Measurements from ENCODE around the gene OMP.

Gene OMP

DNA sequence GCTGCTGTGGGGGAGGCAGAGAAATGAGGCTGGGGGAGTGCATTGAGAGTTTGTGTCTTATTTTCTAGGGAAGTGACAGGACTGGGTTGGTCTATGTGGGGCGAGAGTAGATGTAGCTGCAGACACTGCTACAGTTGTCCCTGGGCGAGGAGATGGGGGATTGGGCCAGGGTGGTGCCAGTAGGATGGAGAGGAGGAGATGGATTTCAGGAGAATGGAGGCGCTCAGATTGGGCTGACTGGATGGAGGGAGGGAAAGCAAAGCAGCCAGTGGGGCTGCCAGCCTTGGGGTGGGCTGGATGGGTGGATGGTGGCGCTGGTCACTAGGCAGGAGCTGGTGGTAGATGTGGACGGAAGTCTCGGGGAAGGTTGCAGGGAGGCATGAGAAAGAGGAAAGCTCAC is 9.3 kb downstream of the OMP start:
- Histone ChIP-seq H3K9me3 (no peaks in the 10 kb centered on the region), H3K4me1 (no peaks in the 10 kb centered on the region), H3K27me3 (ENCODE audit: low read depth) (no peaks in the 10 kb centered on the region), H3K36me3 (replicated peaks) (no peaks in the 10 kb centered on the region), H3K4me3 (no peak overlapping the region)
- in situ Hi-C loops (cut with MboI; ENCODE audit: low sequenced_read_pairs), result no loop called here
- no peak for DNase-seq (ENCODE audit: low spot score in 2 of 2)

DNA sequence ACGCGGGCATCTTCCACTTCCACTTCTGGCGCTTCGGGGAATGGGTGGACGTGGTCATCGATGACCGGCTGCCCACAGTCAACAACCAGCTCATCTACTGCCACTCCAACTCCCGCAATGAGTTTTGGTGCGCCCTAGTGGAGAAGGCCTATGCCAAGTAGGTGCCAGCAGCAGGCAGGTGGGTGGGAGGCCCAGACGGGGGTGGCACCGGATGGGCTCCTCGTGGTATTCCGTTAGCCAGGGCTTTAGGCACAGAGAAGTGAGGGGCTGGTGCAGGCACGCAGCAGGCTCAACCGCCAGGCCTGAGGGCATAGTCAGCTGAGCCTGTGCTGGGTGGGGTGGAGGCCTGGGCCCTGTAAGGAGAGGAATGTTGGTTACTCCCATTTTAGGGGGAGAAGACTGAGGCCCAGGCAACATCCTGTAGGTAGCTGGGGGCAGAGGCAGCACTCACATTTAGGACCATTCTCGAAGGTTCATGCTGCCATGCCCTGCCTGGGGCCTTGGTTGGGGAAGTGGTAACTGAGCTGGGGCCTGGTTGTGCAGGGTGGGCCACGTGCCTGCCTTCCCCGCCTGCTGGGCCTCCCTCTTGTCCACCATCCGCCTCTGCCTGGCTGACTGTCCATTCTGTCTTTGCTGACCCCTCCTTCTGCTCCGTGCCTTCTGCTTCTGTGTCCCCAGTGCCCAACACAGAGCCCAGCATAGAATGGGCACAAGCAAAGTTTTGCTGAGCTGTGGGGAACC is 10.2 kb downstream of the OMP start:
- Histone ChIP-seq H3K27me3 (ENCODE audit: low read depth) (no peaks in the 10 kb centered on the region), H3K4me1 (no peaks in the 10 kb centered on the region), H3K9me3 (no peaks in the 10 kb centered on the region), H3K4me3 (no peak overlapping the region), H3K36me3 (replicated peaks) (no peaks in the 10 kb centered on the region)
- in situ Hi-C loops (cut with MboI; ENCODE audit: low sequenced_read_pairs), result no loop called here
- no peak for DNase-seq (ENCODE audit: low spot score in 2 of 2)

DNA sequence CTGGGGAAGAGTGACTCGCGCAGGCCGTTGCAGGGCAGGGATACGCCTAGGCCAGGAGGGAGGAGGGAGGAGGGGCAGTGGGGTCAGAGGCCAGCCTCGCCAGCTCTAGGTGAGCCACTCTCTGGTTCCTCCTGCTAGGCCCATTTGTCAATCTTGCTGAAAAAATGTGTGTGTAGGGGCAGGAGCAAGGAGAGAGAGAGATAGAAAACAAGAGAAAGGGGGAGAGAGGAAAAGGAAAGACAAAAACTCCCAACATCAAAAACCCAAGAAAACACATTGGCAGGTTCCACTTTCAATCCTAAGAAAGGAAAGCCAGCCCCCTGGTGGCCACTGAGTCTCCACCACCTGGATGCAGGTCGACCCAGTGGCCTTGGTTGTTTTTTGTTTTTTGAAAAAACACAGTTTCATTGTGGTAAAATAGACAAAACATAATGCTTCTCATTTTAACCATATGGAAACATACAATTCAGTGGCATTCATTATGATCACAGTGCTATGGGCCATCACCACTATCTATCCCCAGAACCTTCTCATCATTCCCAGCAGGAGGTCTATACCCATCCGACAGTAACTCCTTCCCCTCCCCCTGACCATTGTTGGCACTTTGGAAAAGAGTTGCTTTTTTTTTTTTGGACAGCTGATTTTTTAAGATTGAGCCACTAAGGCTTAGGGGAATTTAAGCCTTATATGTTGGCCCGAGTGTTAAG is 10.9 kb downstream of the OMP start:
- DNase-seq (ENCODE audit: low spot score in 2 of 2), result peak in 1 of 2 experiments; percentile 66
- H3K27me3 ChIP-seq (ENCODE audit: low read depth), result no peaks in the 10 kb centered on the region
- H3K4me1 ChIP-seq, result no peaks in the 10 kb centered on the region
- no peaks in the 10 kb centered on the region for H3K9me3 ChIP-seq
- H3K4me3 ChIP-seq, result no peak overlapping the region
- H3K36me3 ChIP-seq (replicated peaks), result no peaks in the 10 kb centered on the region
- in situ Hi-C loops (cut with MboI; ENCODE audit: low sequenced_read_pairs), result no loop called here

DNA sequence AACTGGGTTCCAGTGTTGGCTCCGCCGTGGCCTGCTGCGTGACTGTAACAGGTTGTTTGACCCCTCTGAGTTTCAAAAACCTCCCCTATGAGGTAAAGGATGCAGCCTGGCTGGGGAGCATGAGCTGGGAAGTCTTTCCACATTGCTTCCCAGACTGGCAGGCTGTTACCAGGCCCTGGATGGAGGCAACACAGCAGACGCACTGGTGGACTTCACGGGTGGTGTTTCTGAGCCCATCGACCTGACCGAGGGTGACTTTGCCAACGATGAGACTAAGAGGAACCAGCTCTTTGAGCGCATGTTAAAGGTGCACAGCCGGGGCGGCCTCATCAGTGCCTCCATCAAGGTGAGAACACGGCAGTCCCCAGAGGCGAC is 11.4 kb downstream of the OMP start:
- Histone ChIP-seq H3K36me3 (replicated peaks) (no peaks in the 10 kb centered on the region), H3K4me1 (no peaks in the 10 kb centered on the region), H3K4me3 (no peak overlapping the region), H3K9me3 (no peaks in the 10 kb centered on the region), H3K27me3 (ENCODE audit: low read depth) (no peaks in the 10 kb centered on the region)
- DNase-seq (ENCODE audit: low spot score in 2 of 2), result no peak
- in situ Hi-C loops (cut with MboI; ENCODE audit: low sequenced_read_pairs), result no loop called here

DNA sequence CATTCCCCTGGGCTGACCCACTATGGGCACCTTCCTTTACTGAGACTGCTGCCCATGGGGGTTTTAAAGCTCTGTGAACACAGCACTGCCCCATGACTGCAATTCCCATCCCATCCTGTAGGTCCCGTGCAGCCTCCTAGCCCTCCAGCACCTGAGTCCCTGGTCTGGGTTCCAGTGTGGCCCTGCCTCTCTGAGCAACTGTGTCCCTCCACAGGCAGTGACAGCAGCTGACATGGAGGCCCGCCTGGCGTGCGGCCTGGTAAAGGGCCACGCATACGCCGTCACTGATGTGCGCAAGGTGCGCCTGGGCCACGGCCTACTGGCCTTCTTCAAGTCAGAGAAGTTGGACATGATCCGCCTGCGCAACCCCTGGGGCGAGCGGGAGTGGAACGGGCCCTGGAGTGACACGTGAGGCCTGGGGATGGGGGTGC is 12.6 kb downstream of the OMP start:
- peak in 1 of 2 experiments; percentile 33 for DNase-seq (ENCODE audit: low spot score in 2 of 2)
- in situ Hi-C loops (cut with MboI; ENCODE audit: low sequenced_read_pairs), result no loop called here
- no peaks in the 10 kb centered on the region for H3K9me3 ChIP-seq
- H3K36me3 ChIP-seq (replicated peaks), result no peaks in the 10 kb centered on the region
- no peaks in the 10 kb centered on the region for H3K27me3 ChIP-seq (ENCODE audit: low read depth)
- no peaks in the 10 kb centered on the region for H3K4me1 ChIP-seq
- H3K4me3 ChIP-seq, result no peak overlapping the region

DNA sequence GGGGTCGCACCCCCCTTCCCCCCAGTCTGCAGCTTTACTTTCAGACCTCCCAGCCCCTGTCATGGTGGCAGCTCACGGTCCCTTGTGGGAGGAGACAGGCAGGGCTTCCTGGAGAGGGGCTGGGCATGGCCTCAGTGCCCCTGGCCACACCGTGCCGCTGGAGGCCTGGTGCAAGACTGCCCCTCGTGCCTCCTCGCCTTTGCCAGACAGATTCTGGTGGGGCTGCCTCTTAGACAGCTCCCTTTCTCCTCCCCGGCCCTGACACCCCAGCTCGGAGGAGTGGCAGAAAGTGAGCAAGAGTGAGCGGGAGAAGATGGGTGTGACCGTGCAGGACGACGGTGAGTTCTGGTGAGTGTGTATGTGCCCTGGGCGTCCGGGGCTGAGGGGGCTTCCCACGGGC is 13.3 kb downstream of the OMP start:
- Histone ChIP-seq H3K9me3 (no peaks in the 10 kb centered on the region), H3K27me3 (ENCODE audit: low read depth) (no peaks in the 10 kb centered on the region), H3K4me1 (no peaks in the 10 kb centered on the region), H3K4me3 (no peak overlapping the region), H3K36me3 (replicated peaks) (no peaks in the 10 kb centered on the region)
- in situ Hi-C loops (cut with MboI; ENCODE audit: low sequenced_read_pairs), result no loop called here
- DNase-seq (ENCODE audit: low spot score in 2 of 2), result no peak

DNA sequence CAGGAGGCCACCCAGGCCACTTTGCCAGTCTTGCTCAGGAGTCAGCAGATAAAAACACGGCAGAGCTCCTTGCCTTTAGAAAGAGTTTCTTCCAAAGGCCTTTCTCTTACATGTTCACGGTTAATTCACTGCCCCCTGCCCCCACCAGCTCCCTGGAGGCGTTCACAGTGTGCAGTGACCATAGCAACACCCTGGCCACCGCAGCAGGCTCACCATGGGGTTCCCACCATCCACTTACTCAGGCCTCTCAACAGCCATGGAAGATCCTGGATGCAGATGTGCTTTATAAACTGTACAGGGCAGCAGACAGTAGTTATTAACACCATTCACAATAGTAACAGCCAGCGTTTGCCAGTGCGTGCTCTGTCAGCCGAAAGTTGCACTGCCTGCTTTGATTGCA is 14.9 kb downstream of the OMP start:
- in situ Hi-C loops (cut with MboI; ENCODE audit: low sequenced_read_pairs), result no loop called here
- H3K9me3 ChIP-seq, result no peaks in the 10 kb centered on the region
- DNase-seq (ENCODE audit: low spot score in 2 of 2), result no peak

DNA sequence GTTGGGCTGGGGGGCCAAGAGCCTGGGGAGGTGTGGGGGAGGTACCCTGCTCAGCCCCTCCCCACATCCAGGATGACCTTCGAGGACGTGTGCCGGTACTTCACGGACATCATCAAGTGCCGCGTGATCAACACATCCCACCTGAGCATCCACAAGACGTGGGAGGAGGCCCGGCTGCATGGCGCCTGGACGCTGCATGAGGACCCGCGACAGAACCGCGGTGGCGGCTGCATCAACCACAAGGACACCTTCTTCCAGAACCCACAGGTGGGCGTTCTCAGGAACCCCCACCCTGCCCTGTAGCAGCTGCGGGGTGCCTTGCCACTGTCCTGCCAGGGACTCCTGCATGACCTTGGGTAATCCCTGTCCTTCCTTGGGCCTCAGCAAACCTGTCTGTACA is 15.4 kb downstream of the OMP start:
- Histone ChIP-seq H3K4me1 (no peaks in the 10 kb centered on the region), H3K9me3 (no peaks in the 10 kb centered on the region), H3K4me3 (no peak overlapping the region), H3K36me3 (replicated peaks) (no peaks in the 10 kb centered on the region), H3K27me3 (ENCODE audit: low read depth) (no peaks in the 10 kb centered on the region)
- in situ Hi-C loops (cut with MboI; ENCODE audit: low sequenced_read_pairs), result no loop called here
- DNase-seq (ENCODE audit: low spot score in 2 of 2), result no peak

More for the DNA sequence above, 14.9 kb downstream of the OMP start:
- Histone ChIP-seq H3K4me3 (no peak overlapping the region), H3K4me1 (no peaks in the 10 kb centered on the region), H3K27me3 (ENCODE audit: low read depth) (no peaks in the 10 kb centered on the region), H3K36me3 (replicated peaks) (no peaks in the 10 kb centered on the region)

DNA sequence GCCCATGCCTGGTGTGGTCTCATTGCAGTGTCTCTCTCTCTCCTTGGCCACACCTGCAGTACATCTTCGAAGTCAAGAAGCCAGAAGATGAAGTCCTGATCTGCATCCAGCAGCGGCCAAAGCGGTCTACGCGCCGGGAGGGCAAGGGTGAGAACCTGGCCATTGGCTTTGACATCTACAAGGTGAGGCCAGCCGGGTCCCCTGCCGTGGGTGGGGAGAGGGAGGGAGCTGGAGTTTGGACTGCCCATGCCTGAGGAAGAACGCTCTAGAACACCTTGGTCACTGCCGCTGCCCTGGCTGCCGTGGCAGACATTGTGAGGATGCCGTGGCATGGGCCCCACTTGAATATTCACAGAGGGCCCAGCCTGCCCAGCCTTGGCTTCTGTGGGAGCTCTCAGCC is 16.3 kb downstream of the OMP start:
- no peaks in the 10 kb centered on the region for H3K27me3 ChIP-seq (ENCODE audit: low read depth)
- H3K36me3 ChIP-seq (replicated peaks), result no peaks in the 10 kb centered on the region
- DNase-seq (ENCODE audit: low spot score in 2 of 2), result no peak
- in situ Hi-C loops (cut with MboI; ENCODE audit: low sequenced_read_pairs), result no loop called here
- no peaks in the 10 kb centered on the region for H3K4me1 ChIP-seq
- no peak overlapping the region for H3K4me3 ChIP-seq
- no peaks in the 10 kb centered on the region for H3K9me3 ChIP-seq

DNA sequence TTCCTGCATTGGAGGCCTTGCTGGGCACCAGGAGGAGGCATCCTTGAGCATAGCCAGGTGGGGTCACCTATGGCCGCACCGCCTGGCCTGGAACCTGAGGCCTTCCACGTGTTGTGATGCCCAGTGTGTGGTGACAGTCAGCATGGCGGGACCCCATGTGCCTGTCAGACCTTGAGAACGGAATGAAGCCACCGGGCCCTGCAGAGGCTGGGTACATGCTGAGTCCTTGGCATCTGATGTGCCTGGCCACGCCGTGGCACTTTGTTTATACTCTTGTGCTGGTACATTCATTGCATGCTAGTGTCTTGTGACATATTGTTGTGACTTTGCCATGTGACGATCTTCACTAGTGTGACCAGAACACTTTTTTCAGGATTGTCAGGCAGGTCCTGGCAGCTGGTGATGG is 16.9 kb downstream of the OMP start:
- Histone ChIP-seq H3K4me3 (no peak overlapping the region), H3K9me3 (no peaks in the 10 kb centered on the region), H3K36me3 (replicated peaks) (no peaks in the 10 kb centered on the region), H3K4me1 (no peaks in the 10 kb centered on the region), H3K27me3 (ENCODE audit: low read depth) (no peaks in the 10 kb centered on the region)
- in situ Hi-C loops (cut with MboI; ENCODE audit: low sequenced_read_pairs), result no loop called here
- no peak for DNase-seq (ENCODE audit: low spot score in 2 of 2)

DNA sequence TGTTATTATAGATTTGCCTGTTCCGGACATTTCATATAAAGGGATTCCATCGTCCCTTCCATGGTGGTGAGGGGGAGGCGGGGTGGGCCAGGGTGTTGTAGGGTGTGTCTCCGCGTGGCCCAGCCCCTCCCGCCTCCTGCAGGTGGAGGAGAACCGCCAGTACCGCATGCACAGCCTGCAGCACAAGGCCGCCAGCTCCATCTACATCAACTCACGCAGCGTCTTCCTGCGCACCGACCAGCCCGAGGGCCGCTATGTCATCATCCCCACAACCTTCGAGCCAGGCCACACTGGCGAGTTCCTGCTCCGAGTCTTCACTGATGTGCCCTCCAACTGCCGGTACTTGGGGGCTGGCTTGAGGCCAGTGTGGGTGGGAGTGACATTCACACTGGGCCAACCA is 17.9 kb downstream of the OMP start:
- Histone ChIP-seq H3K4me1 (no peaks in the 10 kb centered on the region), H3K36me3 (replicated peaks) (no peaks in the 10 kb centered on the region), H3K27me3 (ENCODE audit: low read depth) (no peaks in the 10 kb centered on the region), H3K4me3 (no peak overlapping the region), H3K9me3 (no peaks in the 10 kb centered on the region)
- in situ Hi-C loops (cut with MboI; ENCODE audit: low sequenced_read_pairs), result no loop called here
- no peak for DNase-seq (ENCODE audit: low spot score in 2 of 2)

DNA sequence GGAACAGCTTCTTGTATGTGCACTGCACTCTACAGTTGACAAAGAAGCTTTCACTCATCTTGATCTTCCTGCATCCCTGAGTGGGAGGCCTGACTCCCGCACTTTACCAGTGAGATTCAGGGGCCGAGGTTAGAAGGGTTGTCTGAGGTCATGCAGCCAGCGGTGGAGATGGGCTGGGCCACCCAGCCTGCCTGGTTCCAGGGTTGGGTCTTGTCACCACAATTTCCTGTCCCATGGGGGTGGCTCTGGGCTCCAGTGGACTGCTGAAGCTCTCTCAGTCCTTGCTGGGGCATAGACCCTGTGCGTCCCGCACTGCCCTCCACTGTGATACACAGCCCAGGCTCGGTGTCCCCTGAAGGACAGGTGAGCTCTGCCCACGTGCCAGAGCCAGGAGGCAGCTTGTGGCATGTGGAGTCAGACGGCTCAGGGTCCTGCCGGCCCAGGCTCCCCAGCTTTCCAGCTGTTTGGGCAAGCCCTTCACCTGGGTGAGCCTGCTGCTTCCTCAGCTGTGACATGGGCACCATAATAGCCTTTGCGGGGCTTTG is 18.5 kb downstream of the OMP start:
- H3K4me1 ChIP-seq, result no peaks in the 10 kb centered on the region
- in situ Hi-C loops (cut with MboI; ENCODE audit: low sequenced_read_pairs), result no loop called here
- no peak for DNase-seq (ENCODE audit: low spot score in 2 of 2)
- no peak overlapping the region for H3K4me3 ChIP-seq
- no peaks in the 10 kb centered on the region for H3K36me3 ChIP-seq (replicated peaks)
- H3K27me3 ChIP-seq (ENCODE audit: low read depth), result no peaks in the 10 kb centered on the region
- H3K9me3 ChIP-seq, result no peaks in the 10 kb centered on the region

DNA sequence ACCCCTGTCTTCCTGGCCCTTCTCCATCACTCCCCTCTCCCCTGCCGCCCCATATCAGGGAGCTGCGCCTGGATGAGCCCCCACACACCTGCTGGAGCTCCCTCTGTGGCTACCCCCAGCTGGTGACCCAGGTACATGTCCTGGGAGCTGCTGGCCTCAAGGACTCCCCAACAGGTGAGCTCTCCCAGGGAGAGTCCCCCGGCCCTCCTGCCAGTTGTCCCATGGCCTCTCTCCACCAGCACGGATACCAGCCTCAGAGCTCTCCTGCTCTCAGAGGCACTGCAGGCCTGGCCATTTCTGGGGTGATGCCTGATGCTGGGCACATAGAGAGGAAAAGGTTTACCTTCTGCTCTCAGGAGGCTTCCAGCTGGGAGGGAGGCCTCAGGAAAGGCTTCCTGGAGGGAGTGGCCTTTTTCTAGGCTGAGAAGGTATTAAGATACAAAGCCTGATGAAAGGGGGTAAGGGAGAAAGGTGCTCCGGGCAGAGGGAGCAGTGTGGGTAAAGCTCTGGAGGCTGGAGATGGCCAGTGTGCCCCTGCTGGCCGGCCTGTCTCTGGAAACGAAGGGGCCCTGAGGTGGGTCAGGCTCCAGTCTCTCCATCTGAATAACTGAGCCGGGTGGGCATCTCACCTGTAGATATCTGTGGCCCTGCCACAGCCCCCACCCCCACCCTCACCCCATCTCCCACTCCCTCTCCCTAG is 19.4 kb downstream of the OMP start:
- Histone ChIP-seq H3K4me3 (no peak overlapping the region), H3K9me3 (no peaks in the 10 kb centered on the region), H3K4me1 (no peaks in the 10 kb centered on the region), H3K36me3 (replicated peaks) (no peaks in the 10 kb centered on the region), H3K27me3 (ENCODE audit: low read depth) (no peaks in the 10 kb centered on the region)
- in situ Hi-C loops (cut with MboI; ENCODE audit: low sequenced_read_pairs), result no loop called here
- no peak for DNase-seq (ENCODE audit: low spot score in 2 of 2)
